GM21423 (cell line): ENCODE data around the gene RASA3.
"Not testable (repeated sequence)": the region's sequence is repeated elsewhere in the genome, so short reads cannot be mapped to it uniquely, and the experiment has no call there.

ENCODE experiments used
- ATAC-seq: cut with Tn5 transposase; IDR thresholded peaks from one replicate; pipeline ENCODE4 v1.9.1; 2021; ENCODE audit warnings: mild to moderate bottlenecking, moderate library complexity; ENCODE audit not compliant: unreplicated experiment

The RASA3 gene

GRCh38 chr13:114102131-114102520 lies 30.3 kb downstream of the RASA3 start:
- no peak for ATAC-seq

DNA sequence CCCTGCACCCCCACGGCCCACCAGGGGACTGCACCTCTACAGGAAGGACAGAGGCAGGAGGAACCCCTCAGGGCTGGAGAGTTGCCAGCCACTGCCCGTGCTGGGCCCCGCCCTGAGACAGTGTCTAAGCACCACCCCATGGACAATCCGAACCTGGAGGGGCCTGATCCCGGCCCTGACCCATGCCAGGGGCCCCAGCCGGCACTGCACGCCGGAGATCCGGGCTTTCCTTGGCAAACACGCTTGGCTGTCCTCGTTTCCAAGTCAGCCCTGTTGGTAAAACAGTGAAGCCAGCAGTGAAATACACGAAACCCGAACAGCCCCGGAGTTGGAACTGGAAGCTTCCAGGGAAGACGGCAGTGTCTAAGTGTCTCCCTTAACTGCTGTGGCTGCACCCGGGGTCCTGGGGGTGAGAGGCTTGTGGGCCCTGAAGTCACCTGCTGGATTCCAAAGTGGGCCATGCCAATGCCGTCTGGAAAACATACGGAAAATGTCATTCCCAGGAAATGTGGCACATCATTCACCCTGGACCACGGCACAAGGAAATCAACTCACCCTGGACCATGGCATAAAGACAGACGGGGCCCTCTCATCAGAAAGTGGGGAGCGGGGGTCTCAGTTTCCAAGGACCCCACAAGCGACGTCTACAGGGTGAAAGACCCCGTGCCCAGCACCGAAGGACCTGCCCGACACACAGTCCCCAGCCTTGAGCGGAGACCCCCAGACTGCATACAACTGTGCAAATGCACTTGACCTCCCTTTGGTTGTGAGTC lies 30.9 kb downstream of the RASA3 start:
- ATAC-seq = no peak

DNA sequence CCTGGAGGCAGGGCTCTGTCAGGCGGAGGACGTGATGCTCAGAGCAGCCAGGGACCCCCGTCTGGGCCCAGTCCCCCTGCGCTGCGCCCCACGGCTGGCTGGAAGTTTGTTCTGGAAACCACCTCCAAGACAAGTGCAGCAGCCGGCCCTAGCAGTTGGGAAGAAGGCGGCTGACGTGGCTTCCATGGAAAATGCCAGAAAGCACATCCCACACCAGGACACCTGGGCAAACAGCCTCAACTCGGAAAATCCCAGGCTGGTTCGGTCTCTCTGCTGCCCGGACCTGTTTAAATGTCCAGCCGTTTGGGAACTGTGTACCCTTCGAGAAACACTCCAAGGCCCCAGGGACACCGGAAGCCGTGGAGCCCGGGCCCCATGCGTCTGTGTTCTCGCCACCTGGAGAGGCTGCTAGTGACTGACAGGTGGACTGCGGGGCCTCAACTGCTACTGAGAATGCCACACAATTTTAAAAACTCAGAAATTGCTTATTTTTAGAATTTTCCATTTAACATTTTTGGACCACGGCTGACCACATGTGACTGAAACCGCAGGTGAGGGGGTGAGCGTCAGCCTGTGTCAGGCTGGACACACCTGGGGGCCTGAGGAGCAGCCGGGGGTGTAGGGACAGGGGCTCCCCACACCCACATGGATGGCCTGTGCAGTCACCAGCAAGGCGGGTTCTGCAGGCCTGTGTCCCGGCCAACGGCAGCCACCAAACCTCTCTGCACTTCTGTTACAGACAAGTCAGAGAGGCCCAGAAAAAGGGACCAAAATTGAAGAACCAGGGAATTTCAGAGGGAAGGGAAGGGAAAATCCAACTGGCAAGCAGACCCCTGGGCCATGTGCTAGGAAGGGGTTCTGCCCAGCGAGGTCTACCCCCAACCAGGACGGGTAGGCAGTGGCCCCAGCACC lies 31.7 kb downstream of the RASA3 start:
- ATAC-seq = no peak

DNA sequence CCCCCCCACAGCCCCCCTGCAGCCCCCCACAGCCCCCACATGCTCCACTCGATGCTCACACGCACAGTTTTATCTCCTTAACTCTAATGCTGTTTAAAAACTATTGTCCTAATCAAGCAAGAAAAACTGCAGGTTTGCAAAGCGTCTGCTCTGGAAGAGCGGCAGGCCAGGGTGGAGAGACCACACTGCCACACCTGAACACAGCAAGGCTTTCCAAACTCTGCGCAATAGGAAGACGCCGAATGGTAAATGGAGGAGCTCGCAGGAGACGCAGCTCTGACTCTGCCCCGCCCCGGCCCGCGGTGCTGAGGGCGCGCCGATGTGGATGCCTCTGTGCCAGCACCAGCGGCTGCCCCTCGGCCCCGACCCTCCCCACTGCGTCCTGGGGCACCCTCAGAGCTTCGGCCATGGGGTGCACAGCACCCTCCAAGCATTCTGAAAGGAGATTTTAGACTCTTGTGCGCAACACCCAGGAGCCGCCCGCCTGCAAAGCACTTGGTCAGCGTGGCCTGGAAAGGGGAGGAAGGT lies 32.4 kb downstream of the RASA3 start:
- no peak for ATAC-seq

- no peak for ATAC-seq
These were observed 33.2 kb downstream of the RASA3 start for GRCh38 chr13:114099191-114099590.

- ATAC-seq = not testable (repeated sequence)
These were observed 33.8 kb downstream of the RASA3 start for GRCh38 chr13:114098689-114099056.

DNA sequence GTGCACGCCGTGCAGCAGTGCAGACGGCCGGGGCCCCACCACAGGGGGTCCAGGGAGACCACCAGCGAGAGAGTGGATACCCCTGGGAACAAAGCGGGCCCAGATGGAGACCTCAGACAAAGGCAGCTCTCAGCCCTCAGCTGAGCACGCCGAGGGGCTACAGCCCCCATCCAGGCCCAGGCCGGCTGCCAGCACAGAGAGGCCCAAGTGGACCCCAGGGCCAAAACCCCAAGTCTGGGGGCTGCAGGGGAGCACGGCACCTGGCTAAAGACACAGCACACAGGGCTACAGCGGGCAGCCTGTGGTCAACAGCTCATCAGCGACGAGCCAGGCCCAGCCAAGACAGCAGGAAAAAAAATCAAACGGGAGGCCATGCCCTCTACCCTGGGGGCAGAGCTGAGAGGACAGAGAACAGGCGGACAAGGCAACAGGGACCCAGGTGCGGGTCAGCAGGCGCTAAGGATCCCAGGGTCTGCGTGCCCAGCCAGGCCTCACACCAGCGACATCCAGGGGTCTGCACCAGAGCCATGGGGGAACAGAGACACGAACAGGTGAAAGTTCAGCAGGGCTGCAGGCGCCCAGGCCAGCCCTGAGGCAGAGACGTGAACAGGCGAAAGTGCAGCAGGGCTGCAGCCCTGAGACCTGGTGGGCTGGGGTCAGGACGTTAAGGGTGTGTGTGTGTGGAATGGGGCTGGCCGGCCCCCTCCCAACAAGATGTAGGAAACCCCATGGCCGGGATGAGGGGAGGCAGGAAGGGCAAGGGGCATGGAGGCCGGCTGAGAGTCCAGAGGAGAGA lies 34.3 kb downstream of the RASA3 start:
- ATAC-seq = no peak

- ATAC-seq = no peak
These were observed 35.1 kb downstream of the RASA3 start for GRCh38 chr13:114097212-114097892.

DNA sequence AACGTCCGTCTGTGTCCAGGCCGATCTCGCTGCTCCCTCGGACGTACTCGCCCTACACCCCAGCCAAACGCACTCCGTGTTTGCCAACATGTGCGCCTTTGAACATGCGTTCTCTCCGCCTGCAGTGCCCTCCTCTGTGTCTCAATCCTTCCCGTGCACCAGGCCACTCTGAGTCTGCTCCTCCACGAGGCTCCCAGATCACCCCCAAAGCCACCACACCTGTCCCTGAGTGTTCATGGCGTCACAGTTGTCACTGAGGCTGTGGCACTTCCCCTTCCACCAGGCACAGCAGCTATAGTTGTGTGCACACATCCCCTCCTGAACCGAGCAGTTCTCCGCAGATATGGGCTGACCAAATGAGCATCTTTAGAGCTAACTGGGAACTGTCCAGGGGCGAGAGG lies 35.6 kb downstream of the RASA3 start:
- no peak for ATAC-seq

- ATAC-seq = no peak
These were observed 36.4 kb downstream of the RASA3 start for GRCh38 chr13:114096031-114096485.

- ATAC-seq = no peak
These were observed 36.9 kb downstream of the RASA3 start for GRCh38 chr13:114095486-114095885.

DNA sequence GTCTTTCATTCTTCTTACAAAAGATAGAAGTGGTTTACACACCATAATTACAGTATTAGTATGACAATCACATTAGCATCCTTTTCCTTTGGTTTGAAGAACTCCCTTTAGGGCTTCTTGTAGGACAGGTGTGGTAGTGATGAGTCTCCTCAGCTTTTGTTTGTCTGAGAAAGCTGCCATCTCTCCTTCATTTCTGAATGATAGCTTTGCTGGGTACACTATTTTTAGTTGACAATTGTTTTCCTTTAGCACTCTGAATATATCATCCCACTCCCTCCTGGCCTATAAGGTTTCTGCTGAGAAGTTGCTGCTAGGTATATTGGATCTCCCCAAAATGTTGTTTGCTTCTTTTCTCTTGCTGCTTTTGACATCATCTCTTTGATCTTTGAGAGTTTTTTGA lies 39.3 kb downstream of the RASA3 start:
- no peak for ATAC-seq

GRCh38 chr13:114092468-114092867 lies 40.0 kb downstream of the RASA3 start:
- ATAC-seq = no peak

GRCh38 chr13:114090476-114090875 lies 41.9 kb downstream of the RASA3 start:
- ATAC-seq = no peak

- ATAC-seq = no peak
These were observed 42.5 kb downstream of the RASA3 start for GRCh38 chr13:114089751-114090400.

GRCh38 chr13:114089341-114089740 lies 43.1 kb downstream of the RASA3 start:
- ATAC-seq = no peak

GRCh38 chr13:114088863-114089262 lies 43.6 kb downstream of the RASA3 start:
- ATAC-seq = no peak

DNA sequence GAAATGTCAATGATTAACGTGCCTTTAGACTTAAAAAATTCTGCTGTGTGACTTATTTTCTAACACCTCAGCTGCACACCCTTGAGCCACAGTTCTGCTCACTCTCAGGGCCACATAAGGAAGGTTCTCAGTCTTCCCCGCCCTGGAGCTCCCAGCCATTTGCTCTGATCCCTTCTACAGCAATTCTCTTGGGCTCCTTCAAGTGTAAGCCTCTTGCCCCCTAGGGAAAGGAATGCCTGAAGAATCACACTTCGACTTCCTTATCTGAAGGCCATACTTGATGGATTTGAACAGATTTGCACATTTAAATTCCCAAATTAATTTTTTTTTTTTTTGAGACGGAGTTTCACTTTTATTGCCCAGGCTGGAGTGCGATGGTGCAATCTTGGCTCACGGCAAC lies 44.2 kb downstream of the RASA3 start:
- no peak for ATAC-seq

GRCh38 chr13:114087430-114087829 lies 45.0 kb downstream of the RASA3 start:
- ATAC-seq = no peak
